ENCODE measurements around the gene THRB.

The THRB gene

GRCh38 chr3:24520976-24521419 is 26.3 kb upstream of the THRB start:
- DNase-seq (ENCODE audit: extremely low read depth, insufficient read length), result no peak
- peaks cover 3% of the 10 kb centered on the region for H3K27me3 ChIP-seq (replicated peaks; ENCODE audit: control insufficient read depth, insufficient read depth, low read length)
- H3K4me3 ChIP-seq (replicated peaks; ENCODE audit: low read depth, low read length), result no peak overlapping the region

DNA sequence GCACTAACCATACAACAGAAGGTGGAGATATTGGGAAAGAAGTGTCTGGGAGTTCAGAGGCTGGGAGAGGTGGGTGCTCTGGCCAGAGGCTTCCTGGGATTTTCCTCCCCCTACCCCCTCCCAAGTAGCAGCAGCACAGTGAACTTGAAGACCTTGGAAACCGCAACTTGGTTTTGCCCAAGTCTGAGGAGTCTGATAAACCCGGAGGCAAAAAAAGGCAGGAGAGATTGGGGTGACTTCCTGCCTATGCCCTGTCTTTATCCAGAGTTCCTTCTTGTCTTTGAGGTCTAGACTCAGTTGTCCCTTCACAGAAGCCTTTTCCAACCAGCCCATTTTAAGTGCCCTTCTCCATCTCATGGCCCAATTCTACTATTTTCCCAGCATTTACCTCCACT is 25.4 kb upstream of the THRB start:
- Histone ChIP-seq H3K27me3 (replicated peaks; ENCODE audit: control insufficient read depth, insufficient read depth, low read length) (peaks cover 3% of the 10 kb centered on the region), H3K36me3 (ENCODE audit: control insufficient read depth, insufficient read depth, low read length) (no peaks in the 10 kb centered on the region), H3K4me3 (replicated peaks; ENCODE audit: low read depth, low read length) (no peak overlapping the region)
- DNase-seq (ENCODE audit: extremely low read depth, insufficient read length), result no peak
- TF ChIP-seq CTCF (IDR thresholded peaks at IDR 0.05; ENCODE audit: insufficient read depth, low read length, poor library complexity, severe bottlenecking), result no peak

More at GRCh38 chr3:24520976-24521419, 26.3 kb upstream of the THRB start:
- TF ChIP-seq CTCF (IDR thresholded peaks at IDR 0.05; ENCODE audit: insufficient read depth, low read length, poor library complexity, severe bottlenecking), result no peak
- H3K36me3 ChIP-seq (ENCODE audit: control insufficient read depth, insufficient read depth, low read length), result no peaks in the 10 kb centered on the region

DNA sequence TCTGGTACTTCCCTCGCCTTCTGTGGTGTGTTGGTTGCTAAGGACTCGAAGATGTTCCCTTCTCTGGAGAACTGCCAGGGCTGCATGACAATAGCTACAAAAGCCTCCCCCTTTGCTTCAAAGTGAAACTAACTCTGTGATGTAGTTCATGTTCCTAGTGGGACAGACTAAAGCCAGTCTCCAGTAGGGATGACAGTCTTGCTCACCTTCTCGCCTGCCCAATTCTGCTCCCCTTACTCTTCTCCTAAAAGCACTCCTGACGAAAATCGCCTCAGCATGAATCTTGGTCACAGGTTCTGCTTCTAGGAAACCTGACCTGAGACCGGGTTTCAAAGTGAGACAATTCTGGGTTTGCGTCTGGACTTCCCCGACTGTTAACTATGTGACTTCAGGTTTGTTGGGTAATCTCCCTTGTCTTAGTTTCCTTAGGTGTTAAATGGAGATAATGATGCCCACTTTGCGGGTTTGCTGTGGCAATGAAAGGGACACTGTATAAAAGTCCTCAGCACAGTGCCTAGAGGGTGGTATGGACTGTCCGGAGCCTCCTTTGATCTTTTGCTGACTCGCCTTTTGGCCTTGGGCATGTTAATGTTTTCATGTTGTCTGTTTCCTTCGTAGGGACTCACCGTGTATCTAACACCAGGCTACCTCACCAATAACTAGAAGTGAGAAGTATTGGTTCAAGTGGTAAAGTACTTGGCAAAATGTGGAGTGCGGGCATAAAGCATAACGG is 24.9 kb upstream of the THRB start:
- no peaks in the 10 kb centered on the region for H3K36me3 ChIP-seq (ENCODE audit: control insufficient read depth, insufficient read depth, low read length)
- TF ChIP-seq CTCF (IDR thresholded peaks at IDR 0.05; ENCODE audit: insufficient read depth, low read length, poor library complexity, severe bottlenecking), result no peak
- DNase-seq (ENCODE audit: extremely low read depth, insufficient read length), result no peak
- peaks cover 3% of the 10 kb centered on the region for H3K27me3 ChIP-seq (replicated peaks; ENCODE audit: control insufficient read depth, insufficient read depth, low read length)
- no peak overlapping the region; the same call in 1 of the 2 replicates for H3K4me3 ChIP-seq (replicated peaks; ENCODE audit: low read depth, low read length)

DNA sequence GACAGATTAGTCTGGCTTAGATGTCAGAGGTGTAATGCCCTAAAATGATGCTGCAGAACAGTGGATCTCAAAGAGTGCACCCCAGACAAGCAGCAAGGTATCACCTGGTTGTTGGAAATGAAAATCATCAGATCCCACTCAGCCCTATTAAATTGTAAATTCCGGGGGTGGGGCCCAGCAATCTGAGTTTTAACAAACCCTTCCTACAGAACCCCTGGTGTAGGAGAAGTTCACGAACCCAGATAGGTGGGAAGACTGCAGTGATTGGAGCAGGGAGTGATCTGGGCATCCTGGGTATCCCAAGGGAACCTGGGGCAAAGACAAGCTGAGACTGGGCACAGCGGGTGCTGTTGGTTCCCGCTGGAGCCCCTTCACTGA is 24.3 kb upstream of the THRB start:
- no peak for DNase-seq (ENCODE audit: extremely low read depth, insufficient read length)
- Histone ChIP-seq H3K27me3 (replicated peaks; ENCODE audit: control insufficient read depth, insufficient read depth, low read length) (peaks cover 3% of the 10 kb centered on the region), H3K4me3 (replicated peaks; ENCODE audit: low read depth, low read length) (no peak overlapping the region; the same call in 1 of the 2 replicates), H3K36me3 (ENCODE audit: control insufficient read depth, insufficient read depth, low read length) (no peaks in the 10 kb centered on the region)
- no peak for TF ChIP-seq CTCF (IDR thresholded peaks at IDR 0.05; ENCODE audit: insufficient read depth, low read length, poor library complexity, severe bottlenecking)

DNA sequence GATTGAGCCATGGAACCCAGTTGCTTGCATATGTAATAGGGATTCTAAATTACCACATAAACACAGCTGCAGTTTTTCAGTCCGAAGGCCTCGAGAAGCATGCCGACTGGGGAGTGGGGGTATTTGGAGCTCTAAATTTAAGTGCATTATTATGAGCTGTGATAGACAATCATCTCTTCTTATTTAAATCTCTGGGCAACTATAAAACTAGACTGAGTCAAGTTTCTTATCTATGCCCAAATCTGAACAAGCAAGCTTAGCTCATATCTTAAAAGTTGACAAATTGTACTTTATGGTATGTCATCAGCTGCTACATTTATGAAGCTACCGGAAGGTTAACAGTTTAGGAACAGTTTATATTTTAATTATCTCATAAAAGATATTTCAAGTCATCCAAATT is 19.5 kb upstream of the THRB start:
- Histone ChIP-seq H3K27me3 (replicated peaks; ENCODE audit: control insufficient read depth, insufficient read depth, low read length) (no peaks in the 10 kb centered on the region; the same call in 1 of the 2 replicates), H3K4me3 (replicated peaks; ENCODE audit: low read depth, low read length) (no peak overlapping the region), H3K36me3 (ENCODE audit: control insufficient read depth, insufficient read depth, low read length) (no peaks in the 10 kb centered on the region)
- DNase-seq (ENCODE audit: extremely low read depth, insufficient read length), result no peak
- TF ChIP-seq CTCF (IDR thresholded peaks at IDR 0.05; ENCODE audit: insufficient read depth, low read length, poor library complexity, severe bottlenecking), result no peak

All from GM06990 (cell line).